Progenitor cell of endocrine pancreas (in vitro differentiated cells): ENCODE results near the gene RBM18. TPM values are rescaled to one million over a fixed set of nuclear protein-coding genes. Genes with fewer than 3 reads are reported as not detected.

Experiments used
- DNase-seq: peaks from one replicate; pipeline ENCODE4 v3.0.0; 2021; ENCODE audit warnings: low spot score; ENCODE audit not compliant: unreplicated experiment
- H3K27ac Mint-ChIP-seq: 2 replicates; pipeline ENCODE4 v1.8.0; 2021; ENCODE audit warnings: mild to moderate bottlenecking, moderate library complexity, mixed read lengths
- H3K27me3 Mint-ChIP-seq: 2 replicates; pipeline ENCODE4 v1.8.0; 2021; ENCODE audit warnings: mixed read lengths
- H3K36me3 Mint-ChIP-seq: 2 replicates; pipeline ENCODE4 v1.8.0; 2022; ENCODE audit warnings: mixed read lengths; ENCODE audit not compliant: insufficient read depth
- H3K4me1 Mint-ChIP-seq: 2 replicates; pipeline ENCODE4 v1.8.0; 2021; ENCODE audit warnings: low read depth, mixed read lengths
- H3K4me3 Mint-ChIP-seq: 2 replicates; pipeline ENCODE4 v1.8.0; 2021; ENCODE audit warnings: low read depth, mild to moderate bottlenecking, moderate library complexity, mixed read lengths
- H3K9me3 Mint-ChIP-seq: 2 replicates; pipeline ENCODE4 v1.8.0; 2021; ENCODE audit warnings: low read depth, mixed read lengths
- long read RNA-seq: library from polyadenylated mRNA; unstranded; transcript quantifications from one replicate; pipeline ENCODE4 v2.0.0, GENCODE V29; 2020
- total RNA-seq: library from RNA; stranded (reverse); gene quantifications from 2 replicates; pipeline ENCODE4 v1.2.1, GENCODE V29; 2021
- TF ChIP-seq, protein P1 (sequence below): fragments of 200-600 bp; sonication (generic); IDR thresholded peaks from one replicate; pipeline ENCODE4 v1.5.0; 2021; ENCODE audit warnings: antibody characterized with exemption, mild to moderate bottlenecking; ENCODE audit not compliant: unreplicated experiment

RBM18 gene, protein sequence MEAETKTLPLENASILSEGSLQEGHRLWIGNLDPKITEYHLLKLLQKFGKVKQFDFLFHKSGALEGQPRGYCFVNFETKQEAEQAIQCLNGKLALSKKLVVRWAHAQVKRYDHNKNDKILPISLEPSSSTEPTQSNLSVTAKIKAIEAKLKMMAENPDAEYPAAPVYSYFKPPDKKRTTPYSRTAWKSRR
- total RNA-seq: 16.7 and 23.6 TPM in 2 replicates
- long read RNA-seq, full-length matches to known transcripts: 157 of 186 reads
- long read RNA-seq, partial matches to known transcripts: 3 of 186 reads
- long read RNA-seq, other reads (novel, unspliced or antisense): 26 of 186 reads

DNA sequence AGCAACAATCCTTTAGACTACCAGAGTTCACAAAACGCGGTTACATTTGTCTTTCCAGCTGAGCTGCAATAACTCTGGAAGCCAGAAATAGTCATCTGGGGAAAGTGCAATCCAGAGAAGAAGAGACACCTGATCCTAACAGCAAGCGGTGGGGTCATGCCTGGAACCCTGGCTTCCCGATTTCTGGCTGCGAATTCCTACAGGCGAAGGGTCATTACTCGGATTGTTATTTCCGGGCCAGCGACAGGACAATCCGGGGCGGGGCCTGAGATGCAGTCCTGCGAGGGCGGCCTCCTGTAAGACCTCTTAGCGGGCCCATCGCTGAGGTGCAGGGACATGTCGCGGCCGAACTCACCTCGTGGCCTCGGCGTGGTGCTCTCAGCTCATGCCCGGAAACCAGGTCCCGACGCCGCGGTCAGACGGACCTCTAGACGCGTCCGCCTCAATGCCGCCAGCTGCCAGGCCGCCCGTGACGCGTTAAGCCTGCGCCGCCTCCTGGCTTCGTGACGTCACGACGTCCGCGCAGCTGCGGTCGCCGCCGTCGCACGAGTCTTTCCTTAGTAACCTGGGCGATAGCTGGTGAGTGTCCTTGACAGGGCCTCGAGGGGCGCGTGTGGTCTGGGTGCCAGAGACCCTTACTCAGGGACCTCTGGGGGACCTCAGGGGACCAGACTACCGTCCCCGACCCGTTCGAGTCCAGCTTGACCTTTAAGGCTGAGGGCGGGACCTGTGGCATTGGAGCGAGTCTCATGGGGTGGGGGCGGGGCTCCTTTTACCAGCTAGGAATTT, at the start of gene RBM18, which contains the start of gene MRRF:
RBM18 (minus strand) TSS at position 481 of the 789 bp plus-strand sequence. CDS start 3,348 bp downstream, outside the sequence.
MRRF (plus strand) TSS at position 523 of the 789 bp plus-strand sequence. CDS start 6,010 bp downstream, outside the sequence.
- peak; percentile 81 for DNase-seq
- H3K36me3 Mint-ChIP-seq: peaks cover 5% of the 10 kb centered on the region
- H3K27ac Mint-ChIP-seq: peak within 1 kb of the TSS; percentile 99
- TF ChIP-seq, protein P1, sequence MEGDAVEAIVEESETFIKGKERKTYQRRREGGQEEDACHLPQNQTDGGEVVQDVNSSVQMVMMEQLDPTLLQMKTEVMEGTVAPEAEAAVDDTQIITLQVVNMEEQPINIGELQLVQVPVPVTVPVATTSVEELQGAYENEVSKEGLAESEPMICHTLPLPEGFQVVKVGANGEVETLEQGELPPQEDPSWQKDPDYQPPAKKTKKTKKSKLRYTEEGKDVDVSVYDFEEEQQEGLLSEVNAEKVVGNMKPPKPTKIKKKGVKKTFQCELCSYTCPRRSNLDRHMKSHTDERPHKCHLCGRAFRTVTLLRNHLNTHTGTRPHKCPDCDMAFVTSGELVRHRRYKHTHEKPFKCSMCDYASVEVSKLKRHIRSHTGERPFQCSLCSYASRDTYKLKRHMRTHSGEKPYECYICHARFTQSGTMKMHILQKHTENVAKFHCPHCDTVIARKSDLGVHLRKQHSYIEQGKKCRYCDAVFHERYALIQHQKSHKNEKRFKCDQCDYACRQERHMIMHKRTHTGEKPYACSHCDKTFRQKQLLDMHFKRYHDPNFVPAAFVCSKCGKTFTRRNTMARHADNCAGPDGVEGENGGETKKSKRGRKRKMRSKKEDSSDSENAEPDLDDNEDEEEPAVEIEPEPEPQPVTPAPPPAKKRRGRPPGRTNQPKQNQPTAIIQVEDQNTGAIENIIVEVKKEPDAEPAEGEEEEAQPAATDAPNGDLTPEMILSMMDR: no peak
- H3K27me3 Mint-ChIP-seq: no peaks in the 10 kb centered on the region
- peak within 1 kb of the TSS; percentile 95 for H3K4me3 Mint-ChIP-seq
- H3K4me1 Mint-ChIP-seq: peaks cover 21% of the 10 kb centered on the region
- H3K9me3 Mint-ChIP-seq: no peaks in the 10 kb centered on the region

DNA sequence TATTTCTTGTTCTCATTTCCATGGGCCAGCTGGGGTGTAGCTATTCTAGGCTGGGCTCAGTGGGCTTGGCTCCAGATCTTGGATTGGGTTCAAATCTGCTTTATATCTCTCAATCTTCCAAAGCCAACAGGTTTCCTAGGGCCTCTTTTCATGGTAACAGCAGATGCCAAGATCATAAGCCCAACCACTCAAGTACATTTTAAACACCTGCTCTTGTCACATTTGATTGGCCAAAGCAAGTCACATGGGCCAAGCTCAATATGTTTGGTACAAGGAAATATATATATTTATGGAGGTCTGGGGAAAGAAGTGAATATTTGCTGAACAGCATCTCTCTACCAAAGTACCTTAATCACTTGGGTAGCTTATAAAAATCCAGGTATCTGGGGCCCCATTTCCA, 49.5 kb upstream of the RBM18 start:
- Mint-ChIP-seq H3K4me3 (no peak overlapping the region), H3K4me1 (no peaks in the 10 kb centered on the region), H3K27me3 (no peaks in the 10 kb centered on the region), H3K9me3 (no peaks in the 10 kb centered on the region), H3K36me3 (peaks cover 4% of the 10 kb centered on the region), H3K27ac (no peak overlapping the region)
- no peak for DNase-seq
- TF ChIP-seq, protein P1: no peak

GRCh38 chr9:122309861-122310260, 45.2 kb upstream of the RBM18 start:
- no peak overlapping the region for H3K27ac Mint-ChIP-seq
- TF ChIP-seq, protein P1: no peak
- H3K9me3 Mint-ChIP-seq: no peaks in the 10 kb centered on the region
- no peak overlapping the region for H3K4me3 Mint-ChIP-seq
- H3K36me3 Mint-ChIP-seq: peaks cover 8% of the 10 kb centered on the region
- peaks cover 1% of the 10 kb centered on the region for H3K4me1 Mint-ChIP-seq
- DNase-seq: no peak
- no peaks in the 10 kb centered on the region for H3K27me3 Mint-ChIP-seq

GRCh38 chr9:122307925-122308324, 43.3 kb upstream of the RBM18 start:
- Mint-ChIP-seq H3K36me3 (peaks cover 4% of the 10 kb centered on the region), H3K4me1 (peaks cover 1% of the 10 kb centered on the region), H3K27ac (no peak overlapping the region), H3K9me3 (no peaks in the 10 kb centered on the region), H3K27me3 (no peaks in the 10 kb centered on the region), H3K4me3 (no peak overlapping the region)
- TF ChIP-seq, protein P1: no peak
- DNase-seq: no peak

- Mint-ChIP-seq H3K36me3 (peaks cover 4% of the 10 kb centered on the region), H3K27ac (peak overlapping the region; percentile 8), H3K27me3 (no peaks in the 10 kb centered on the region), H3K9me3 (no peaks in the 10 kb centered on the region), H3K4me3 (no peak overlapping the region), H3K4me1 (peaks cover 1% of the 10 kb centered on the region)
- DNase-seq: no peak
- TF ChIP-seq, protein P1: no peak
Observed at GRCh38 chr9:122307061-122307460, 42.4 kb upstream of the RBM18 start.
